GM23338 (cell line): ENCODE measurements around the gene GUCY1B1.

Experiments used
- CREB1 ChIP-seq: fragments of 250-450 bp; sonication (Bioruptor Pico); IDR thresholded peaks from 2 replicates; pipeline ENCODE4 v1.5.0; 2020; ENCODE audit warnings: low read depth, mild to moderate bottlenecking, moderate library complexity
- CTCF ChIP-seq, 2 experiments: fragments of 200-600 bp in 1 of 2; sonication (generic) in 1 of 2; conservative IDR thresholded peaks; 2 replicates each; pipeline versions ENCODE4 v1.5.1 to v1.6.1; 2016 to 2017; ENCODE audit warnings: antibody characterized with exemption in 2 of 2, low read depth in 2 of 2, mild to moderate bottlenecking in 2 of 2, moderate library complexity in 1 of 2
- EZH2 ChIP-seq: fragments of 200-600 bp; sonication (generic); IDR thresholded peaks from one replicate; pipeline ENCODE4 v1.8.0; 2017; ENCODE audit warnings: antibody characterized with exemption, mild to moderate bottlenecking, low read depth; ENCODE audit not compliant: unreplicated experiment
- EZH2phosphoT487 ChIP-seq: fragments of 200-600 bp; sonication (generic); IDR thresholded peaks from one replicate; pipeline ENCODE4 v1.8.1; 2018; ENCODE audit warnings: antibody characterized with exemption; ENCODE audit not compliant: unreplicated experiment
- POLR2AphosphoS5 ChIP-seq: IDR thresholded peaks from 2 replicates; pipeline ENCODE4 v1.6.1; 2016; ENCODE audit warnings: antibody characterized with exemption, low read depth
- STAT1 ChIP-seq: IDR thresholded peaks from one replicate; pipeline ENCODE4 v1.6.1; 2016; ENCODE audit warnings: antibody characterized with exemption; ENCODE audit not compliant: unreplicated experiment
- TF ChIP-seq, protein P1 (sequence below): IDR thresholded peaks from one replicate; pipeline ENCODE4 v1.6.1; 2018; ENCODE audit warnings: antibody characterized with exemption; ENCODE audit not compliant: unreplicated experiment
- TF ChIP-seq, protein P2 (sequence below): IDR thresholded peaks from 2 replicates; pipeline ENCODE4 v1.6.1; 2016; ENCODE audit warnings: antibody characterized with exemption

DNA sequence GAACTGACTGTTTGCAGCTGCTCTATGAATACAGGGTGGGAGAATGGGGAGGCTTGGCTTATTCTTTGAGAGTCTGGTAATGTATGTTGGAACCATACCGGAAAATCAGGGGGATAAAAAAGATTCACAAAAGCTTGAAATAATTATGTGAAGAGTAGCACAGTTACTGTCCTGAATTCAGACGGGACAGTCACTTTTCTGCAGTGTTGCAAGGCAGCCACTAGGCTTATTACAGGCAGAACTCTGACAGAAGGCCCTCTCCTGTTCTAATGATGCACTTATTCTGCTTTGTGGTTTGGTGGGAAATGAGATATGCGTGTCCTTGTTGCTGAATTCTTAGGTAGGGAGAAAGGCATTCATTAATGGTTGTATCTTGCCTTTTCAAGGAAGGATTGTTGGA is 37.2 kb downstream of the GUCY1B1 start:
- TF ChIP-seq CTCF (conservative IDR thresholded peaks at IDR 0.05; ENCODE audit: low read depth in 2 of 2) (peak; percentile 45 to 61), POLR2AphosphoS5 (no peak), STAT1 (no peak), EZH2phosphoT487 (no peak), CREB1 (CRISPR knock-in tag) (no peak), EZH2 (no peak)
- TF ChIP-seq, protein P1, sequence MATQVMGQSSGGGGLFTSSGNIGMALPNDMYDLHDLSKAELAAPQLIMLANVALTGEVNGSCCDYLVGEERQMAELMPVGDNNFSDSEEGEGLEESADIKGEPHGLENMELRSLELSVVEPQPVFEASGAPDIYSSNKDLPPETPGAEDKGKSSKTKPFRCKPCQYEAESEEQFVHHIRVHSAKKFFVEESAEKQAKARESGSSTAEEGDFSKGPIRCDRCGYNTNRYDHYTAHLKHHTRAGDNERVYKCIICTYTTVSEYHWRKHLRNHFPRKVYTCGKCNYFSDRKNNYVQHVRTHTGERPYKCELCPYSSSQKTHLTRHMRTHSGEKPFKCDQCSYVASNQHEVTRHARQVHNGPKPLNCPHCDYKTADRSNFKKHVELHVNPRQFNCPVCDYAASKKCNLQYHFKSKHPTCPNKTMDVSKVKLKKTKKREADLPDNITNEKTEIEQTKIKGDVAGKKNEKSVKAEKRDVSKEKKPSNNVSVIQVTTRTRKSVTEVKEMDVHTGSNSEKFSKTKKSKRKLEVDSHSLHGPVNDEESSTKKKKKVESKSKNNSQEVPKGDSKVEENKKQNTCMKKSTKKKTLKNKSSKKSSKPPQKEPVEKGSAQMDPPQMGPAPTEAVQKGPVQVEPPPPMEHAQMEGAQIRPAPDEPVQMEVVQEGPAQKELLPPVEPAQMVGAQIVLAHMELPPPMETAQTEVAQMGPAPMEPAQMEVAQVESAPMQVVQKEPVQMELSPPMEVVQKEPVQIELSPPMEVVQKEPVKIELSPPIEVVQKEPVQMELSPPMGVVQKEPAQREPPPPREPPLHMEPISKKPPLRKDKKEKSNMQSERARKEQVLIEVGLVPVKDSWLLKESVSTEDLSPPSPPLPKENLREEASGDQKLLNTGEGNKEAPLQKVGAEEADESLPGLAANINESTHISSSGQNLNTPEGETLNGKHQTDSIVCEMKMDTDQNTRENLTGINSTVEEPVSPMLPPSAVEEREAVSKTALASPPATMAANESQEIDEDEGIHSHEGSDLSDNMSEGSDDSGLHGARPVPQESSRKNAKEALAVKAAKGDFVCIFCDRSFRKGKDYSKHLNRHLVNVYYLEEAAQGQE, result no peak
- TF ChIP-seq, protein P2, sequence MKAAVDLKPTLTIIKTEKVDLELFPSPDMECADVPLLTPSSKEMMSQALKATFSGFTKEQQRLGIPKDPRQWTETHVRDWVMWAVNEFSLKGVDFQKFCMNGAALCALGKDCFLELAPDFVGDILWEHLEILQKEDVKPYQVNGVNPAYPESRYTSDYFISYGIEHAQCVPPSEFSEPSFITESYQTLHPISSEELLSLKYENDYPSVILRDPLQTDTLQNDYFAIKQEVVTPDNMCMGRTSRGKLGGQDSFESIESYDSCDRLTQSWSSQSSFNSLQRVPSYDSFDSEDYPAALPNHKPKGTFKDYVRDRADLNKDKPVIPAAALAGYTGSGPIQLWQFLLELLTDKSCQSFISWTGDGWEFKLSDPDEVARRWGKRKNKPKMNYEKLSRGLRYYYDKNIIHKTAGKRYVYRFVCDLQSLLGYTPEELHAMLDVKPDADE, result no peak
